Nephron progenitor cell (in vitro differentiated cells): Measurements from ENCODE around the gene RTN4R.

Source experiments
- DNase-seq: peaks from one replicate; pipeline ENCODE4 v3.0.0; 2021
- H3K27ac Mint-ChIP-seq: 2 replicates; pipeline ENCODE4 v1.8.0; 2021; ENCODE audit warnings: mild to moderate bottlenecking, moderate library complexity, mixed read lengths
- H3K27me3 Mint-ChIP-seq: 2 replicates; pipeline ENCODE4 v1.8.0; 2021; ENCODE audit warnings: mild to moderate bottlenecking, low read depth, mixed read lengths; ENCODE audit not compliant: poor library complexity
- H3K36me3 Mint-ChIP-seq: 2 replicates; pipeline ENCODE4 v1.8.0; 2021; ENCODE audit warnings: low read depth, mixed read lengths
- H3K4me1 Mint-ChIP-seq: 2 replicates; pipeline ENCODE4 v1.8.0; 2021; ENCODE audit warnings: mixed read lengths
- H3K4me3 Mint-ChIP-seq: 2 replicates; pipeline ENCODE4 v1.8.0; 2021; ENCODE audit warnings: mild to moderate bottlenecking, moderate library complexity, mixed read lengths
- H3K9me3 Mint-ChIP-seq: 2 replicates; pipeline ENCODE4 v1.8.0; 2021; ENCODE audit warnings: mild to moderate bottlenecking, moderate library complexity, mixed read lengths
- TF ChIP-seq, protein P1 (sequence below): fragments of 200-600 bp; sonication (generic); IDR thresholded peaks from 2 replicates; pipeline ENCODE4 v1.5.0; 2021; ENCODE audit warnings: antibody characterized with exemption

RTN4R gene

GRCh38 chr22:20220629-20221026 lies 47.5 kb downstream of the RTN4R start:
- H3K4me3 Mint-ChIP-seq, result no peak overlapping the region
- no peaks in the 10 kb centered on the region for H3K36me3 Mint-ChIP-seq
- DNase-seq, result no peak
- TF ChIP-seq, protein P1, sequence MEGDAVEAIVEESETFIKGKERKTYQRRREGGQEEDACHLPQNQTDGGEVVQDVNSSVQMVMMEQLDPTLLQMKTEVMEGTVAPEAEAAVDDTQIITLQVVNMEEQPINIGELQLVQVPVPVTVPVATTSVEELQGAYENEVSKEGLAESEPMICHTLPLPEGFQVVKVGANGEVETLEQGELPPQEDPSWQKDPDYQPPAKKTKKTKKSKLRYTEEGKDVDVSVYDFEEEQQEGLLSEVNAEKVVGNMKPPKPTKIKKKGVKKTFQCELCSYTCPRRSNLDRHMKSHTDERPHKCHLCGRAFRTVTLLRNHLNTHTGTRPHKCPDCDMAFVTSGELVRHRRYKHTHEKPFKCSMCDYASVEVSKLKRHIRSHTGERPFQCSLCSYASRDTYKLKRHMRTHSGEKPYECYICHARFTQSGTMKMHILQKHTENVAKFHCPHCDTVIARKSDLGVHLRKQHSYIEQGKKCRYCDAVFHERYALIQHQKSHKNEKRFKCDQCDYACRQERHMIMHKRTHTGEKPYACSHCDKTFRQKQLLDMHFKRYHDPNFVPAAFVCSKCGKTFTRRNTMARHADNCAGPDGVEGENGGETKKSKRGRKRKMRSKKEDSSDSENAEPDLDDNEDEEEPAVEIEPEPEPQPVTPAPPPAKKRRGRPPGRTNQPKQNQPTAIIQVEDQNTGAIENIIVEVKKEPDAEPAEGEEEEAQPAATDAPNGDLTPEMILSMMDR, result no peak
- no peaks in the 10 kb centered on the region for H3K9me3 Mint-ChIP-seq
- H3K4me1 Mint-ChIP-seq, result peaks cover 36% of the 10 kb centered on the region
- H3K27me3 Mint-ChIP-seq, result peaks cover 12% of the 10 kb centered on the region
- no peak overlapping the region for H3K27ac Mint-ChIP-seq

- no peak overlapping the region for H3K27ac Mint-ChIP-seq
- H3K27me3 Mint-ChIP-seq, result peaks cover 12% of the 10 kb centered on the region
These were observed 48.2 kb downstream of the RTN4R start for GRCh38 chr22:20219667-20220628.

DNA sequence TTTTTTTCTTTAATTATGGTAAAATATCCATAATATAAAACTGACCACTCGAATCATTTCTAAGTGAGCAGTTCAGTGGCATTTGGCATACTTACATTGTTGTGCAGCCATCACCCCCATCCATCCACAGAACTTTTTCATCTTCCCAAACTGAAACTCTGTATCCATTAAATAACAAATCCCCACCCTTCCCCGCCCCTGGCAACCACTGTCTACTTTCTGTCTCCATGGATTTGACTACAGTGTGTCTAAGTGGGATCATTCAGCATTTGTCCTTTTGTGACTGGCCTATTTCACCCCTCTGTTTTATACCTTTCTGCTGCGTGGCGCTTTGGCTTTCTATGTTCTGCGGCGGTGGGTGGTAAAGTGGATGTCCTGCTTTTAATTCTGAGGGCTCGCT lies 49.1 kb downstream of the RTN4R start:
- TF ChIP-seq, protein P1, result no peak
- Mint-ChIP-seq H3K4me1 (peaks cover 21% of the 10 kb centered on the region), H3K4me3 (no peak overlapping the region), H3K36me3 (no peaks in the 10 kb centered on the region), H3K27me3 (peaks cover 12% of the 10 kb centered on the region), H3K9me3 (no peaks in the 10 kb centered on the region), H3K27ac (no peak overlapping the region)
- no peak for DNase-seq

More at GRCh38 chr22:20219667-20220628, 48.2 kb downstream of the RTN4R start:
- no peaks in the 10 kb centered on the region for H3K9me3 Mint-ChIP-seq
- no peak for DNase-seq
- H3K4me1 Mint-ChIP-seq, result peaks cover 29% of the 10 kb centered on the region
- TF ChIP-seq, protein P1, result no peak
- no peaks in the 10 kb centered on the region for H3K36me3 Mint-ChIP-seq
- no peak overlapping the region for H3K4me3 Mint-ChIP-seq

GRCh38 chr22:20218326-20218872 lies 49.7 kb downstream of the RTN4R start:
- peak overlapping the region; percentile 8 for H3K4me3 Mint-ChIP-seq
- H3K27ac Mint-ChIP-seq, result no peak overlapping the region

GRCh38 chr22:20217563-20217962 lies 50.6 kb downstream of the RTN4R start:
- H3K9me3 Mint-ChIP-seq, result no peaks in the 10 kb centered on the region
- peaks cover 19% of the 10 kb centered on the region for H3K4me1 Mint-ChIP-seq
- H3K4me3 Mint-ChIP-seq, result no peak overlapping the region
- H3K36me3 Mint-ChIP-seq, result no peaks in the 10 kb centered on the region
- DNase-seq, result no peak
- H3K27ac Mint-ChIP-seq, result no peak overlapping the region
- H3K27me3 Mint-ChIP-seq, result peaks cover 15% of the 10 kb centered on the region
- TF ChIP-seq, protein P1, result no peak

More at GRCh38 chr22:20218326-20218872, 49.7 kb downstream of the RTN4R start:
- Mint-ChIP-seq H3K4me1 (peaks cover 19% of the 10 kb centered on the region), H3K27me3 (peaks cover 12% of the 10 kb centered on the region), H3K36me3 (no peaks in the 10 kb centered on the region), H3K9me3 (no peaks in the 10 kb centered on the region)
- TF ChIP-seq, protein P1, result no peak
- no peak for DNase-seq
